Islet of Langerhans (tissue), 1 donor: ENCODE results near the gene GPANK1.
A peak's percentile ranks its signal among the peaks of the same experiment; 100 is the strongest.

Experiments used
- FAIRE-seq: peaks from one replicate; lab custom pipeline; 2011; peaks lifted over from hg19 to GRCh38; lab: Jason Lieb, UNC

GPANK1 gene

DNA sequence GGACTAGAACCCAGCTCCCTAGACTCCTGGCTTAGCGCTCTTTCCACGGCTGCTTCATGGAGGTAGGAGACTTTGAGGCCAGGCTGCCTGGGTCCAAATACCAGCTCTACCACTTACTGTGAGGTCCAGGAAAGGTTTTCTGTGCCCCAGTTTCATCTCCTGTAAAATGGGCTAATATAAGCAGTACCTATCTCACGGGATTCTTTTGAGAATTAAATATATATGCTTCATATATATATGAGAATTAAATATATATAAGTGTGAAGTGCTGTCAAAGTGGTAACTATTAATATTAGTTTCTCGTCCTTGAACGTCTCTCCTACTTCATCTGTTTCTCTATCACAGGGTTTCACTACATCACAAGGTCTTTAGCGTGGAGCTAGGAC is 26.3 kb upstream of the GPANK1 start:
- FAIRE-seq: no peak

GRCh38 chr6:31690231-31691077 is 25.7 kb upstream of the GPANK1 start:
- FAIRE-seq: no peak

DNA sequence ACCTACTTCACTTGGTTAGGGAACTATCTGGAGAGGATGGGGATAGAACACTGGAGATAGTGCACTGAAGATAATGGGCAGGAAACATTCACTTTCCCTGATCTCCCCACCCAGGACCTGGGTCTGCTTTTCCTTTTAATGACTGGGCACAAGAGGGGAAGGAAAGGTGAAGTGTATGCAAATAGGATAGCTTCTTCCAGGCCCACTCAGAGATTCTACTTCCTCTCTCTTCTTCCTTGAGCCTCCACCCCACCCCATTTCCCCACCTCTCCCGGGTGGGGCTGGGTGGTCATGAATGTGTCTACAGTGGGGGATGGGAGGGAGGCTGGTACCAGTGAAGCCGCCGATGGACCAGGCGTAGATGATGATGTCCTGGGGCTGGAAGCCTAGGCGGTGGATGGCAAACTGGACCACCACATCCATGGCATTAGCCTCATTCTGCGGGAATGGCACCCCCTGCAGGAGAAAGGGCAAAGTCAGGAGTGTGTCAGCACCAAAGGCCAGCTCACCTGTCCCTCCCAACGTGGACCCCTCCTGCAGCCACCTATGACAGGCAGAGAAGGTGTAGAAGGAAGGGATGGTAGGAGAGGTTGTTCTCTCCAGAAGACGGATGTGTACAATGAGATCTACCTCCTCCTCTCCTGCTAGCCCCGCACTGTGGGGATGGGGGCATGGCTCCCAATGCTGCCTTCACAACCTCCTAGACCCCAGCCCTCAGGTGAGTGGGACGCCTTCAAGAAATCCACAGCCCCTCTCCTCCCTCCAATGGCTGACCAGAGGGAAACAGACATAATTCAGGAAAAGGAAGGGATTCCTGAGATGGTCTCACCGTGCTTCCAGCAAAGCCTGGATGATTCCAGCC is 24.7 kb upstream of the GPANK1 start:
- FAIRE-seq: no peak

GRCh38 chr6:31687860-31688693 is 23.3 kb upstream of the GPANK1 start:
- FAIRE-seq: no peak

DNA sequence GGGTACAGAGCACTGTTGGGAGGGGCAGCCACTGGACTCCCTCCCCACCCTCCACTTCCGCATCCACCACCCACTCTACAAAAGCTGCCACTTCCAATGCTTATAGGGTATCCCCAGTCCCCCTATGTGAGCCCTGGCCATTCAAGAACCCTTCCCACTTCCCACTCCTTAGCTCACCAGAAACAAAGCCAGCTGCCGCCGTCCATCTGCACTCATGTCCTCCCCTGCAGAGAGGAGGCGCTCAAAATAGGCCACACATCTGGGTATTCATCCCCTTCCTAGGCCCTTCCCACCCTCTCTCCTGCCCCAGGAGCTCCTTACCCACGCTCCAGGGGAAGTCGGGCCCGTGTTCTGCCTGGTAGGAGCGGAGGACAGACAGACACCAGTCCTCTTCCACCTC is 22.5 kb upstream of the GPANK1 start:
- no peak for FAIRE-seq

DNA sequence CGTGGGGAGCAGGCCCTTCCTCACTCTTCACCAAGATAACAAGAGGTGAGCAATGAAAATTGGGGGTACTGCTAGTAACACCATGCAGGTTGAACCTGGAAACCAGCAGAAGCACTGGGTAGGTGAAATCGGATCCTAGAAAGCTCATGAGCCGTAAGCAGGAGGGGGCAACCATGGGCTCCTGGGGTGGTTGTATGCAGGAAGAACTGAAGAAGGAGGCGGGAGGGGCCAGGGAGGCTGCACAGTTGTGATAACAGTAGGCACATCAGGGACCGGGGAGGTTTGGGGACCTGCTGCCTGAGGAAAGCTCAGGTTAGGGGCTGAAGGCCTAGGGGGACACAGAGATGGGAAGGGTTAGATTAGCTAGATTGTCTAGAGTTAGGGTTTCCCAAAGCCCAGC is 21.7 kb upstream of the GPANK1 start:
- FAIRE-seq: no peak

GRCh38 chr6:31683591-31683990 is 18.8 kb upstream of the GPANK1 start:
- FAIRE-seq: no peak

- no peak for FAIRE-seq
Observed at GRCh38 chr6:31681135-31681671, 16.4 kb upstream of the GPANK1 start.

GRCh38 chr6:31680226-31681134 is 15.7 kb upstream of the GPANK1 start, which contains the start of gene LY6G5C:
Gene LY6G5C (minus strand): TSS chr6:31681067. CDS start chr6:31680373, 694 bp downstream.
- peak; percentile 64 for FAIRE-seq

DNA sequence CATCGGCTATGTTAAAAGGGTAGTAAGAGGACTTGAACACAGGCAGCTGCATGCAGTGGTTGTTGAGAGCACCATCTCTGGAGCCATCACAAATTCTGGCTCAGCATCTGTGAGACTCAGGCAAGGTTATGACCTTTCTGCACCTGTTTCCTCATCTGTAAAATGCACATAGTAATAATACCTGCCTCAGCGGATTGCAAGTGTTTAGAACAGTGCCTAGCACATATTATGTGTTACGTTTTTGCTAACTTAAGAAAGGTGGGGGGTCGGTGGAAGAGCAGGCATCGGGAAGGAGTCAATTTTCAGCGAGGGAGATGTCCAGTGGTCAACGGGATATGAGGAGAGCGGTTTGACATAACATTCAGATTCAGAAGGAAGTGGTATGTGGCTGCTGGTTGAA is 13.2 kb upstream of the GPANK1 start:
- no peak for FAIRE-seq

DNA sequence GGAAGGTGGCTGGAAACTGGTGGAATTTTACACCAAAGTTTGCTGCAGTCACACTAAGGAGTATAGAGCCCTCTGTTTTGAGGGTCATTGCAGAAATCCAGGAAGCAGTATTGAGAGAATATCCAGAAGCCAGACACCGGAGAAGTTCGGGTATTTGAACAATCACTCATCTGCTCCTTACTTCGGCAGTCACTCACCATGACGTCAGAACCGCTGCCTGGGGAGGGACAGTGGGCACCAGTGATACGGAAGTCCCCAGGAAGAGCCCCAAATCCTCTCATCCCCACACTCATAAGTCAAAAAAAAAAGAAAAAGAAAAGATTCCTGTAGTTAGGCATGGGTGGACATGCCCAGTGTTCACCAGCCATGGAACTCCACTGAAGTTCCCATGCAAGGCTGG is 12.1 kb upstream of the GPANK1 start:
- FAIRE-seq: no peak

- FAIRE-seq: no peak
Observed at GRCh38 chr6:31676322-31676903, 11.6 kb upstream of the GPANK1 start.

DNA sequence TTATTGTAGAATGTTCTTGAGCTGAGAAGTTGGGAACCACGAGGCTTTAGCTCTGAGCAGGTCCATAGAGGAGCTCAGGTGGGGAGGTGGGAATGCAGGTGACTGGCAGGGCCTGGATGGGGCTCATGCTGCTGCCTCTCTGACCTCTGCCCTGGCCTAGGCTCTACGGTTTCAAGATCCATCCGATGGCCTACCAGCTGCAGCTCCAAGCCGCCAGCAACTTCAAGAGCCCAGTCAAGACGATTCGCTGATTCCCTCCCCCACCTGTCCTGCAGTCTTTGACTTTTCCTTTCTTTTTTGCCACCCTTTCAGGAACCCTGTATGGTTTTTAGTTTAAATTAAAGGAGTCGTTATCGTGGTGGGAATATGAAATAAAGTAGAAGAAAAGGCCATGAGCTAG is 4.9 kb upstream of the GPANK1 start, which contains the start of gene LY6G5B:
Gene LY6G5B (plus strand): TSS at position 301 of the 400 bp plus-strand sequence. CDS start 975 bp downstream, outside the sequence.
- no peak for FAIRE-seq

DNA sequence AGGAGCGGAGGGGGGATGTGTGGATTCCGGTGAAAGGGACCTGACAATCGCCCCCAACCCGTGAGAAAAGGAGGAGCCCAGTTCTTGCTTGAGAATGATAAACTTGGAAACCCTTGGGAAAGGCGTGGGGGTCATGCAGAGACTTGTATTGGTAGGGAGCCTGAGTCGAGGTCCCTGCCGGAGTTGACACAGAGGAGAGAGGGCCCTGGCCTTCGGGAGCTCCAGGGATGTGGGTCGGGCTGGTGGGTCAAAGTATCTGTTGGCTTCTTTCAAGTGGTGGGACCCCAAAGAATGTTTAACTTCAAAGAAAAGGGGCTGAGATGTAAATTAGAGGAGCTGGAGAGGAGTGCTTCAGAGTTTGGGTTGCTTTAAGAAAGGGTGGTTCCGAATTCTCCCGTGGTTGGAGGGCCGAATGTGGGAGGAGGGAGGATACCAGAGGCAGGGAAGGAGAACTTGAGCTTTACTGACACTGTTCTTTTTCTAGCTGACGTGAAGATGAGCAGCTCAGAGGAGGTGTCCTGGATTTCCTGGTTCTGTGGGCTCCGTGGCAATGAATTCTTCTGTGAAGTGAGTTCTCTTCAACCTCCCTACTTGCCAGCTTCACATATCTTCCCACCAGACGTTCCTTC is 1.7 kb upstream of the GPANK1 start:
- FAIRE-seq: no peak

DNA sequence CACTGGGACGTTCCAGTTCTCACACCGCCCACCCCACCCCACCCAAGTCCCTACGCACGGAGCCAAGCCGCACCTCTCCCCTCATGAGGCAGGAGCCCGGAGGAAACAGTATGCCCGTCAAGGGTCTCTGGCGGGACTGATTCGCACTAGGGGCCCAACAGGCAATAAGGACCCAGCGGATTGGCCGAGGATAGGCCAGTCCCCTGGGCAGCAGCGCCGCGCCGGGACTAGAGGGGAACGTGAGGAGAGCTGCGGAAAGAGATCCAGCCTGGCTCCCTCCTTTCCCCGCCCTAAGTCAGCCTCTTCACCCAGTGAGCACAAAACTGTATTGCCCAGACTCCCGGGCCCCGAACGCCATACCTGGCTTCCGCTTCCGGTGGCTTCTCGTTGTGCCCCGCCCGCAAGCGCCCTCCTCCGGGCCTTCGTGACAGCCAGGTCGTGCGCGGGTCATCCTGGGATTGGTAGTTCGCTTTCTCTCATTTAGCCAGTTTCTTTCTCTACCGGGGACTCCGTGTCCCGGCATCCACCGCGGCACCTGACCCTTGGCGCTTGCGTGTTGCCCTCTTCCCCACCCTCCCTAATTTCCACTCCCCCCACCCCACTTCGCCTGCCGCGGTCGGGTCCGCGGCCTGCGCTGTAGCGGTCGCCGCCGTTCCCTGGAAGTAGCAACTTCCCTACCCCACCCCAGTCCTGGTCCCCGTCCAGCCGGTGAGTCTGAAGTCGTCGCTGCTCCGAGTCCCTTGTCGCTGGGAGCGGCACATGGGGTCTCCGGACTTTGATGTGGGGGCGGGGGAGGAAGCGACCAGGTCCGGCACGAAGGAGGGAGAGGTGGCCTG is 922 bp upstream of the GPANK1 start, which contains the start of gene CSNK2B:
Gene CSNK2B (plus strand): TSS at position 580 of the 836 bp plus-strand sequence. CDS start 752 bp downstream, outside the sequence.
- FAIRE-seq: no peak

GRCh38 chr6:31663961-31664789 is 622 bp downstream of the GPANK1 start:
- FAIRE-seq: no peak

- no peak for FAIRE-seq
Observed at GRCh38 chr6:31663126-31663960, 1.5 kb downstream of the GPANK1 start.
